Measurements from ENCODE around the gene TTC1.

The TTC1 gene

GRCh38 chr5:159972538-159973362, 36.2 kb upstream of the TTC1 start:
- Histone ChIP-seq H3K79me2 (ENCODE audit: insufficient read depth, low read length) (no peaks in the 10 kb centered on the region), H3K9me2 (replicated peaks; ENCODE audit: low read depth, low read length) (no peaks in the 10 kb centered on the region), H3F3A (ENCODE audit: low read depth) (no peaks in the 10 kb centered on the region), H3K4me1 (ENCODE audit: insufficient read depth, low read length, poor library complexity, severe bottlenecking) (no peaks in the 10 kb centered on the region), H3K4me2 (ENCODE audit: low read depth, low read length, poor library complexity, severe bottlenecking) (no peak overlapping the region), H3K9ac (ENCODE audit: low read depth, low read length, poor library complexity, severe bottlenecking) (no peak overlapping the region), H2AFZ (ENCODE audit: low read length) (no peak overlapping the region), H3K27me3 (ENCODE audit: insufficient read depth, low read length, poor library complexity, severe bottlenecking) (no peaks in the 10 kb centered on the region), H4K20me1 (ENCODE audit: insufficient read depth, low read length, poor library complexity, severe bottlenecking) (no peaks in the 10 kb centered on the region), H3K9me3 (ENCODE audit: insufficient read depth, low read depth, low read length) (no peaks in the 10 kb centered on the region), H3K4me3 (ENCODE audit: low read length, poor library complexity, severe bottlenecking) (no peak overlapping the region), H3K36me3 (ENCODE audit: insufficient read depth, low read length) (no peaks in the 10 kb centered on the region)
- TF ChIP-seq CTCF (conservative IDR thresholded peaks at IDR 0.05; ENCODE audit: low read length) (no peak), EZH2phosphoT487 (IDR thresholded peaks at IDR 0.05; ENCODE audit: borderline replicate concordance) (no peak)

- TF ChIP-seq CTCF (conservative IDR thresholded peaks at IDR 0.05; ENCODE audit: low read length): no peak
- no peak for TF ChIP-seq EZH2phosphoT487 (IDR thresholded peaks at IDR 0.05; ENCODE audit: borderline replicate concordance)
- no peaks in the 10 kb centered on the region for H3K36me3 ChIP-seq (ENCODE audit: insufficient read depth, low read length)
- no peak overlapping the region for H3K9ac ChIP-seq (ENCODE audit: low read depth, low read length, poor library complexity, severe bottlenecking)
- no peaks in the 10 kb centered on the region for H3K27me3 ChIP-seq (ENCODE audit: insufficient read depth, low read length, poor library complexity, severe bottlenecking)
- H3K9me3 ChIP-seq (ENCODE audit: insufficient read depth, low read depth, low read length): no peaks in the 10 kb centered on the region
- no peaks in the 10 kb centered on the region for H3K9me2 ChIP-seq (replicated peaks; ENCODE audit: low read depth, low read length)
- H2AFZ ChIP-seq (ENCODE audit: low read length): no peak overlapping the region
- no peaks in the 10 kb centered on the region for H4K20me1 ChIP-seq (ENCODE audit: insufficient read depth, low read length, poor library complexity, severe bottlenecking)
- no peak overlapping the region for H3K4me2 ChIP-seq (ENCODE audit: low read depth, low read length, poor library complexity, severe bottlenecking)
- H3K4me3 ChIP-seq (ENCODE audit: low read length, poor library complexity, severe bottlenecking): no peak overlapping the region
- H3F3A ChIP-seq (ENCODE audit: low read depth): no peaks in the 10 kb centered on the region
- H3K79me2 ChIP-seq (ENCODE audit: insufficient read depth, low read length): no peaks in the 10 kb centered on the region
- no peaks in the 10 kb centered on the region for H3K4me1 ChIP-seq (ENCODE audit: insufficient read depth, low read length, poor library complexity, severe bottlenecking)
These were observed 33.4 kb upstream of the TTC1 start for GRCh38 chr5:159975462-159976019.

GRCh38 chr5:159976921-159977320, 32.0 kb upstream of the TTC1 start:
- H3K9me3 ChIP-seq (ENCODE audit: insufficient read depth, low read depth, low read length): no peaks in the 10 kb centered on the region
- no peaks in the 10 kb centered on the region for H3K4me1 ChIP-seq (ENCODE audit: insufficient read depth, low read length, poor library complexity, severe bottlenecking)
- no peak overlapping the region for H3K4me2 ChIP-seq (ENCODE audit: low read depth, low read length, poor library complexity, severe bottlenecking)
- H4K20me1 ChIP-seq (ENCODE audit: insufficient read depth, low read length, poor library complexity, severe bottlenecking): no peaks in the 10 kb centered on the region
- no peak overlapping the region for H3K4me3 ChIP-seq (ENCODE audit: low read length, poor library complexity, severe bottlenecking)
- TF ChIP-seq CTCF (conservative IDR thresholded peaks at IDR 0.05; ENCODE audit: low read length) (no peak), EZH2phosphoT487 (IDR thresholded peaks at IDR 0.05; ENCODE audit: borderline replicate concordance) (no peak)
- no peak overlapping the region for H2AFZ ChIP-seq (ENCODE audit: low read length)
- no peaks in the 10 kb centered on the region for H3K9me2 ChIP-seq (replicated peaks; ENCODE audit: low read depth, low read length)
- H3K27me3 ChIP-seq (ENCODE audit: insufficient read depth, low read length, poor library complexity, severe bottlenecking): no peaks in the 10 kb centered on the region
- H3F3A ChIP-seq (ENCODE audit: low read depth): no peaks in the 10 kb centered on the region
- no peaks in the 10 kb centered on the region for H3K79me2 ChIP-seq (ENCODE audit: insufficient read depth, low read length)
- H3K9ac ChIP-seq (ENCODE audit: low read depth, low read length, poor library complexity, severe bottlenecking): no peak overlapping the region
- H3K36me3 ChIP-seq (ENCODE audit: insufficient read depth, low read length): no peaks in the 10 kb centered on the region

Measured in Loucy (cell line).